HG03103 (cell line): ENCODE results near the gene SPATS1.

Experiments
- ATAC-seq: cut with Tn5 transposase; IDR thresholded peaks from one replicate; pipeline ENCODE4 v1.9.1; 2021; ENCODE audit warnings: low read depth; ENCODE audit not compliant: unreplicated experiment

Gene SPATS1, protein sequence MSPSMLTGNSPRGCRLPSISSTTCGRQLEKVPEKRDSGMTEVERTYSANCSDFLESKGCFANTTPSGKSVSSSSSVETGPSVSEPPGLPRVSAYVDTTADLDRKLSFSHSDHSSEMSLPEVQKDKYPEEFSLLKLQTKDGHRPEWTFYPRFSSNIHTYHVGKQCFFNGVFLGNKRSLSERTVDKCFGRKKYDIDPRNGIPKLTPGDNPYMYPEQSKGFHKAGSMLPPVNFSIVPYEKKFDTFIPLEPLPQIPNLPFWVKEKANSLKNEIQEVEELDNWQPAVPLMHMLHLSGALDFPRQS

DNA sequence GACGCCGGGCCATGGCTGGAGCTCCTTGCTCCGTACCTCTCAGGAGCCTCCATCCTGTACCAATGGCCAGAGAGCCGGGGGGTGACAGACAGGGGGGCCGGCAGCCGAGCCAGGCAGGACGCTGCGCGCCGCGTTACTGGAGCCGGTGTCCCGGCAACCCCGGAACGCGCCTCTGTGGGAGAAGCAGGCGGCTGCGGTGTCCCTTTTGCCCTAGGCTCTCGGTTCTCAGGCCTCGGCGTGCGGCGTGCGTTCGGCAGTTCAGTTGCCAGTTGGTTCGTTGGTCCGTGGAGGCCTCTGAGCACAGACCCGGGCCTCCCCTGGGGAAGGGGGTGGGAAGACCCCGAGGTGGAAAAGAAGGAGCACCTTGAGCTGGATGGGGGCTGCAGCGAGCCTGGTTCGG, at the start of gene SPATS1:
SPATS1 (plus strand) TSS at position 162 of the 400 bp plus-strand sequence. CDS start 446 bp downstream, outside the sequence.
- ATAC-seq: no peak

DNA sequence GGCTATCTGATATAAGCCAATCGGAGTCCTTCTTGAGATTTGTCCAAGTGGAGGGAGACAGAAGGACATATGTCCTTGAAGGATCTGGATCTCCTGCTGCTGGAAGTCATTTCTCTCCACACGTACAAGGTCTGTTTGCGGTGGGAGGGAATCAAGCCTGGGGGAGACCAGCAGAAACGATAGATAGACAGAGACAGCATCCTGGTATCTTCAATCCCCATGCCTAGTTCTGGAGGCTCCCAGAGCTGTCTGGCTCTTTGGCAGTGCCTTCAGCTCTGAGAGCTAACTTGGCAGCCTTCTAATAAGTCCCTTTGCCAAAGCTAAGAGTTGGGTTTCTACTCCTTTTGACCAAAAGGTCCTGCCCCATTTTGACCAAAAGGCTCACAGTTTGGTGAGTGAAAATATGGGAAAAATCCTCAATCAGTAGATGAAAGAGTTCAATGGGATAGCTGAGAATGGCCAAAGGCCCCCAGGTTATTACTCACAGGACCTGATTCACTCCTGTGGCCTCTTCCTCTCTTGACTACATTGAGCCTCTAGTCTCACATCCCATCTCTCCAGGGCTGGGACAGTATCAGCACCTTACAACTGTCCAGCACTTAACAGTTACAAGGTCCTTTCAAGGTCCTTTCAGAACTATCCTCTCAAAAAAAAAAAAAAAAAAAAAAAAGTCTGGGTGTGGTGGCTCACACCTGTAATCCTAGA, 49.6 kb upstream of the SPATS1 start:
- ATAC-seq: no peak

DNA sequence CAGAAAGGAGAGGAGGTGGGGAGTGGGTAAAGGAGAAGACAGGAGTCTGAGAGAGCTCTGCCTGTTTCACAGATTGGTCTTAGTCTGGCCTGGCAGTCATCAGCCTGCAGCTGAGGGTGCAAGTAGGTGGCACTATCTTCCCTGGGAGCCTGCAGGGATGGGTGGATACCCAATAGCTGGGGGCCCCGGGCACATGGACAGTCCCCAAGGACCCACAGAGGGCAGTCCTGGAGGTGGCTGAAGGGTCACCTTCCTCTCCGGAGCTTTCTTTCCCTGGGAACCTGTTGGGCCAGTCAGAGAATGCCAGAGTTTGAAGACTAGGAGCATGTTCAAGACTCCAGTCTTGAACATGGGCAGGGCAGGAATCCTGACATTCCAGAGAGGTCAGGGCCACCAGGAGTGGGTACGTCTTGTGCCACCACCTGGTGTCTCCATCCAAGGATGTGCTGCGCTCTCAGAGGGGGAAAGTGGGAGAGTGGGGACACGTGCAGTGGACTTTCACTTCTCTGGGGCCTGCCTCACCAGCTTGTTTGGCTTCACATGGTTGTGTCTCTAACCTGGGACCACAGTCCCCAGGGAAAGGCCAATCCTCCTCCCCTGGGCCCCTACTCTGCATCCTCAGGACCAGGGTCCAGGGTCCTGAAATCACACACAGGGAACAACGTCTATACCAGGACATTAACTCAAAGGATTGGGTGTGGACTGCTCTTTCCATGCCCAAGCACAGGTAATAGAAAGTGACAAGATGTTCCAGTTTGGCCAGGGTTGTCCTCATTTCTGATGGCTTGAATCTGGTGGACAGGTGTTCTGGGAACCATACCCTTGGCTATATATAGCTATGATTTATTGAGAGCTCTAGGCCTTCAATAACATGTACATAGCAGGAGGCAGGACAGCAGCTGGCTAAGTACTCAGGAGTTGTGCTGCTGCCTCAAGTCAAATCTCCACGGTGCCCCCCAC, 47.3 kb upstream of the SPATS1 start:
- ATAC-seq: no peak

DNA sequence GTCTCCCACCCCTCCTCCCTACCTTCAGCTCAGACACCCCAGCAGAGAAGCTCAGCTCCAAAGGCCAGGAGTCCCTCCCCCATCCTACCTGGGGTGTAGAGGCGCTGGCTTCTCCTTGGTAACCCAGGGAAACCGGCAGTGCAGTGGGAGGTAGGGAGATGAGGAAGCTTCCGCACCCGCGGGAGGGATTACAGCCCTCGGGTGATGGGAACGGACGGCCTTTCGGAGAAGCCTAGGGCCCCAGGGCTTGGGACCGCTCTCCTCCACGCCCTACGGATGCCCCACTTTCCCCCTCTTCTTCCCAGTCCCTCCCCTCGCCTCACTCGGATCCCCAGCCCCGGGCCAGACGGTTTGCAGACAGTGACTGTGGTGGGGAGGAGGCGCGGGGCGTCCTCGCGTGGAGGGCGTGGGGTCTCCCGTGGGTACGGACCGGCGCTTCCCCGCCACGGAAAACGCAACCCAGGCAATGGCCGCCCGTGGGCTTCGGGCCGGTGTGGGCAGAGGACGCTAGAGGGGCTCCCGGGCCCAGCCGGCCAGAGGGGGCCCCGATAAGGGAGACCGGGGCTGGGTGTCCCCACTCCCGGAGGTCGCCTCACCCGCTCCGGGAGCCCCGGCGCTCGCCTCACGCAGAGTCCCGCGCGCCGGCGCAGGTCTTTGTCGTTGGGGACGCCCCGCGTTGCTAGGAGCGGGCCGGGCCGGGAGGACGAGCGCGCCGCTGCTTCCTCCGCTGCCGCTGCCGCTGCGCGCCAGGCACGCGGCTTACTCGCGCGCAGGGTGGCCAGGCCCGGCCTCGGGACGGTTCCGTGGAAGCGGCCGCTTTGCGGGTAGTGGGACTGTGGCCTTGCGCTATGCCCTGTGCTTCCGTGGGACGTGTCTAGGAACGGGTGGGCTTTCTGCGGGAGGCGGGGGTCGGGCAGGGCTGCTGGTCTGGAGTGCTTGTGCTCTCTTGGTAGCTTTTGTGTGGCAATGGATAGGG, 45.1 kb upstream of the SPATS1 start:
- ATAC-seq: no peak

DNA sequence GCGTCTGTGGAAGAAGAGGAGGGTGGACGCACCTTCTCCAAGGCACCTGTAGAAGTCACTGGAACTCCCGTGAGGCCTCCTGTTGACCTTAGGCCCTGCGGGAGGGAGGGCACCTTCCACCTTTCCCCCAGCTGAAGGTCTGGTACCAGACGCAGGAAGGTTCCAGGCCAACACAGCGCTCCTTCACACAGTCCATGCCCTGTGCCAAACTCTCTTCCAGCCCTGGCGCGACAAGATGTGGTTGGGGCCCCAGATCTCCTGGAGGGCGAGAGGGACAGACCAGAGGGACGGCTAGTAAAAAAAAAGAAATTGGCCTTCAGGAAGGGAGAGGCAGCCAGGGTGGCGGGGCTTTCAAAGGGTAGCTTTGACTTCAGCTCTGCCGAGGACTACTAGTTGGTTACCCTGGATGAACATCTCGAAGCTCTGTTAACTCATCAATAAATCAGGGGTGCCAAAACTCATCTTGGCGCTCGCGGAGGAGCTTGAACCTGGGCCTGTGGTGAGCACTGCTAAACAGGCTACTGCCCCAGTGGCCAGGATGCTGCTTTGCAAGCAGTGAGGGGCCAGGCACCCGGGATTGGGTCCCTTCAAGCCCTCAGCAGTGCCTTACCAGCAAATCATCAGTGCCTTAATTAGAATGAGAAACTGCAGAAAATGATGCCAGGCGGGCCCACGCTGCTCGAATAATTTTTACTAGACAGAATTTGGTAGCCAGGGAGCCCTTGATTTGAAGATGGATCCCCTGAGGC, 44.2 kb upstream of the SPATS1 start:
- ATAC-seq: no peak

DNA sequence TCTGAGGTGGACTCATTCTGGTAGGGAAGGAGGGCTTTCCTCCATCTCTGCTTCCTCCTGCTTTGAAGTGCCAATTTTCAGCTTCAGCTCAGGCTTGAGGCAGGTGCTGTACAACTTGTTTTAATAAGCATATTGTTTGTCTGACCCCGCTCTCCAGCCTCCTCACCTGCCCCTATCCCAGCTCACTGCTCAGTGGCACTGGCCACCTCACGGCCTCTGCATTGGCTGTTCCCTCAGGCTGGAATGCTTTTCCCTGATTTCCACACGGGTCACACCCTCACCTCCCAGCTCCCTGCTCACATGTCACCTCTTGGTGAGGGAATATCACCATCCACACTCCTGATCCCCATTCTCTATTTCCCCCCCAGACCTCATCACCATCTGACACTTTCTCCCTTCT, 43.6 kb upstream of the SPATS1 start:
- no peak for ATAC-seq

DNA sequence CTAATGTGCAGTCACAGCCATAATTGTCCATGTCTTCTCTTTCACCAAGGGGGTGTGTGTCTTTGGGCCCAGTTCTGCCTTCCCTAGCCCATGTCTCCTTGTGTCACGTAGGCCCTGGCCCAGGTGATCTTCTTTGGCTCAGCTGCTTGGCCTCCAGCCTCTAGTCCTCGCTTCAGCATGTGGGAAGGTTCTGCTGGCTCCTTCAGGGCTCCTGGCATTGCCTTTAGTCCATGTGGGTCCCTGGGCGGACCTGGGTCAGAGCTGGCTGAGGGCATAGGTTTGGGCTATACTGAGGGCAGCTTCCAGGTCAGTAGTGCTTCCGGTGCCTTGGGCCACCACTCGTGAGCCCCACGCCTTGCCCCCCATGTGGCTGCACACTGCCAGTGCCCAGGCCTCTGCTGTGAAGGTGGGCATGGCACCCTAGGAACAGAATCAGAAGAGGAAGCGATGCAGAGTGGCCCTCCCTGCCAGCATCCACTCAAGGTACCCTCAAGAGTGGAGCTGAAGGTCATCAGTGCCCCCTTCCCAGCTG, 42.1 kb upstream of the SPATS1 start:
- no peak for ATAC-seq

DNA sequence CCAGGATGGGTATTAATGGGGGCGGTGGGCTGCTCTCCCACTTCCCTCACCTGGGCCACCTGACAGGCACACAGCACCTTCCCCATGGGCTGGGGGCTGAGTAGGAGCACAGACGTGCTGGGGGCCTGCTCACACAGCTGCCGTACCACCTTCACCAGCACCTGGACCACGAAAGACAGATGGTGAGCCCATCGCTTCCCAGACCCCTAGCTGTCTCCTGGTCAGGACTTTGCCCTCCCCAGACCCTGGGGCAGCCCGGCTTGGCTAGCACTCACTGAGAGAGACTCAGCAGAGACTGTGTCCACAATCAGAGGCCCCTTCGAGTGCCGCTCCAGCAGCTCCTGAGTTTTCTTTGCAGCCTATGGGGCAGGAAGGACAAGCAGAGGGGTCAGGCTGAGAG, 41.3 kb upstream of the SPATS1 start:
- no peak for ATAC-seq

DNA sequence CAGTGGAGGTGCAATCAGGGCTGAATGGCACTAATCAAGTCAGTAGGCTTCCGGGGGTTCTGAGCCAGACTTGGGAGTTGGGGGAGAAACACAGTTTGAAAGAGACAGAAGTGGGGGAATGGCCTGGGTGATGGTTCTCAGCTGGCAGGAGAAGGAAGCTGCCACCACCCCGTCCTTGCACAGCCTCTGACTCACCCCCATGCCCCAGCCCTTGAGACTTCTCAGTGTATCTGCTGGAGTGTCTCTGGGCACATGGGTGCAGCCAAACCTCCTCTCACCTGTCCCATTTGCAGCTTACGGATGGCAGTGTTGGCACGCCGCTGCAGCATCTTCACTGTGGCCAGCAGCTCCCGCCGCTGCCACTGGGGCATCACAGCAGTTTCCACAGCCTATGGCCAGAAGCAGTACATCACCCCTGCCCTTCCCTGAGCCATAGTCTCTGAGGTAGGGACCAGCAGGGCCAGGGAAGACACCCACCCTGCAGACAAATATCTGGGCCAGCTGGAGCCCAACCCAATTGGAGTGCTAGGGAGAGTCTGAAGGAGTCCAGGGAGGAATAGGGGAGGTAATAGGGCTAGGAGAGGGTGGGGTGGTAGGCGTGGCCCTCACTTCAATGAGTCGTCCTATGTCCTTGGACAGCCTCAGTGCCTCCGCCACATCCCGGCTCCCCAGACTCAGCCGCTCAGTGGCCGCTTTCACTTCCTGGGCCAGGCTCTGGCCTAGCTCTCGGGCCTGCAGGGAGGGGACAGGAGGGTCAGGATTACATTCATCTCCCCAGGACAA, 40.5 kb upstream of the SPATS1 start:
- ATAC-seq: no peak

DNA sequence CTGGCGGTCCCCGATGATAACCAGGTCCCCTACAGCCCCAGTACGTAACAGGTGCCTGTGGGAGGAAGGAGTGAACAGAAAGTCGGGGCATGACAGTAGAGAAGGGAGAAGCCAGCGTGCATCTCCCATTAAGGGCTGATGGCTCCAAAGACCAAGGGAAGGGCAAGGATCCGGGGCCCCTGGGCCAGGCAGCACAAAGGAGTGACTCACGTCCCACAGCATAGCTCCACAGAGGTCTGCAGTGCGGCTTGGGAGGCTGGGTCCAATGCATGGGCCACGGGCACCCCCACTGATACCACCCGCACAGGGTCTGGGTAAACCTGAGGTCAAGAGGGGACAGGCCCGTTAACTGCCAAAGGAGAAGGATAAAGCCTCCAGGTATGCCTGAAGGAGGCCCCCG, 39.6 kb upstream of the SPATS1 start:
- no peak for ATAC-seq

DNA sequence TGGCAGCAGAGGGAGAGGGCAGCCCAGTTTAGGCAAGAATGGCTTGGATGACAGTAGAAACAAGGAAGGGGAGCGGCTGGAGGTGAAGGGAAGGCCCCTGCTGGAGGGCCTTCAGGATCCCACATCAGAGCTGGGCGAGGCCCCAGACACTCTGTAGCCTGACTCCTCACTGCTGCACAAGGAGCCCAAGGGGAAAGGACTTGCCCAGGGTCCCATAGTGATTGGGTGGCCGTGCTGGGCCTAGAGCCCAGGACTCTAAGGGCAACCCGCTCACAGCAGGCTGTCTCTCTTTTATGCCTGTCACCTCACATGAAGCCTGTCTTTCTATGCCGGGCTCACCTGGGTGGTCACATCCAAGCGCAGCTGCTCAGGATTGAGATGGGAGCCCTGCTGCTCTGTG, 38.6 kb upstream of the SPATS1 start:
- no peak for ATAC-seq

DNA sequence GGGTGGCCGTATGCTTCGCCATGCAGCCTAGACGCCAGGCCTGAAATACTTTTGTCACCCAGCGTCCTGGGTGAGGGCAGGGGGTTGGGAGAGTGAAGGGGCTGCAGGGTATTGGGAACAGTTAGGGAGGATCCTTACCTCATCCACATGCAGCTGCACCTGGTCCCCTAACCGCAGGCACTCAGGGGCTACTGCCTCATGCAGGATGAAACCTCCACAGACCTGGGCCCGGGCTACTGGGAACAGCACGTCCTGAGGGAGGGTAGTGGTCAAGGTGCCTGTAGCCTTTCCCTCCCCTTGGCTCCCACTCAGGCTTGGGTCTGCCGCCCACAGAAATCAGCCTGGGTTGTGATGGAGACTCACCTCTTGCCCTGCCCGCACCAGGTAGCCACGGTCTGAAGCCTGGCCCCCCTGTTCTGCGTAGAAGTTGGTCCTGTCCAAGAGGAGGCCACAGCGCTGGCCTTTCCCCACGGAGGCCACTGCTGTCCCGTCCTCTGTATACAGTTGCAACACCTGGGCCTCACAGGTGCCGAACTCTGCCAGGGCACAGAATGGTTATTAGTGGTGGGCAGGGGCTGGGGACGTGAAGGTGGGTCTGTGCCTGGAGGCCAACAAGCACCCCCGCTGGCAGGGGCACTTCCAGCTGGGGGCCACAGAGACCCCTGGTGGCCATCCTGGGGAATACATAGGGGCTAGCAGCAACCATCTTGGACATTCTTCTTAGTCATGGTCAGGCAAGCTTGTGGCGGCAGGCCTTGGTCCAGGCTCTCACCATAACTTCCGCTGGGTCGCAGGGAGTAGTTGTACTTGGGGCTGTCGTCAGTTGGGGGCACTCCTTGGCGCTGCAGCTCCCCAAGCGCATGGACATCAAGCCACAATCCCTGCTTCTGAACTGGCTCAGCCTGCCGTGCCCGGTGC, 37.9 kb upstream of the SPATS1 start:
- no peak for ATAC-seq

DNA sequence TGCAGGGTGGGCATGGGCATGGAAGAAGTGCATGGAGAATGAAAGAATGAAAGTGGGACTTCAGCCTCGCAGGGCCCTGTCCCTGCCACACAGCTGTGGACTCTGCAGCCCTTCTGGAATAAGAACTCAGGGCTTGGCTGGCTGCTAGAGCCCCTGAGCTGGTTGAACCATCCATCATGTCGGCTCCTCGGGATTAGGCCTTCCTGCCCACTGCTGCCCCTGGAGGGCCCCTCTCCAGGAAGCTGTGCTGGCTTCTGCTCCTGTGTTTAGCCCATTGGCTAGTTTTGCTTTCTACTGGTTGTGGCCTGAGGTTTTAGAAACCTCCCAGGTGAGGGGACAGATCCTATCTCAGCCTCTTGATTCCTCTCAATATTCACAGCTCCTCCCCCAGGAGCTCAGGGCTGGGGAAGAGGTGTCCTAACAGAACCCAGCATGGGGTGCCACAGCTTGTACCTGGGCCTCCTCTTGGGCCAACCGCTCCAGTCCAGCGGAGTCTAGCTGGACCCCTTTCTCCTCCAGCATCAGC, 37.2 kb upstream of the SPATS1 start:
- ATAC-seq: no peak

DNA sequence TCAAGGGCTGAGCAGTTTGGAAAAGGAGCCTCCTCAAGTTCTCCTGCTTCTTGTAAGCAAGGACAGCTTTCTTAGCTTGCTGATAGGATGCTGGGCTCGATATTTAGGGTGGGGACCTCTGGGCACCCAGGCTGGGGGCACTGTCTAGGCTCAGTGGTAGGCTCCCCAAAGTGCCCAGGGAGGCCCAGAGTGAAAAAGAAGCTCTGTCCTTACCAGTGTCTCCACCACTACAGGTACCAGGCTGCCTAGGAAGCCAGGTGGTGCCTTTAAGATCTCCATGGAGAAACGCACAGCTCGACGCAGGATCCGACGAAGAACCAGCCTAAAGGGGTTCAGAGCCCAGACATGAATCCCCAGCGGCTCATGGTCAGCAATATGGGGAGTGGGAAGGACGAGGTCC, 35.7 kb upstream of the SPATS1 start:
- ATAC-seq: no peak

DNA sequence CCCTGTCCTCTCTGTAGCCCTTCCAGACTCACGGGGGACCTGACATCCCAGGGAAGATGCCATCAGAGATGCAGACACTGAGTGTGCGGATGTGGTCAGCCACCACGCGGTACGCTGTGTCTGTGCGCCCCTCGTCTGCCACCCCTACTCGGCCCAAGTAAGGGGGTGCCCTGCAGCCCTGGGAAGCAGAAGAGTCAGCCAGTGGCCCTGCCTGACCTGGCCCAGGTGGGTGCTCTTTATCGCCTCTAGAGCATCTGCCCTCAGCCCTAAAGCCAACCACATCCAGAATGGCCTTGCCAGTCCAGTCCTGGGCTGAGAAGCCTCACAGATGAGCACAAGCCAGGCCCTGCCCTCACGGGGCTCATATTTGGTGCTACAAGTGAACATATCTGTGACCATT, 35.2 kb upstream of the SPATS1 start:
- ATAC-seq: no peak

DNA sequence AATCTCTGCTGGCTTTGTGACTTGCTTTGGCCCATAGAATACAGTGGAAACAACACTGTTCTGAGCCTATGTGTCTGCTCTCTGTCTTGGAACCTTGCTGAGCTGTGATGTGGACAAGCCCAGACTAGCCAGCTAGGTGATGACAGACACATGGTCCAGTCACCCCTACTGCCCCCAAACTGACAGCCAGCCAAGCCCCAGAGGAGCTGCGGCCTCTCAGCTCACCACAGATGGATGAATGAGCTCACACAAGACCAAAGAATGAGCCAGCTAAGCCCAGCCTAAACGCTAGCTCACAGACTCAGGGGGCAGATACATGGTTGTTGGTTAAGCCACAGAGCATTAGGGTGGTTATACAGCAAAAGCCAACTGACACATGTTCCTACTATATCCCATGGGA, 33.4 kb upstream of the SPATS1 start:
- no peak for ATAC-seq

DNA sequence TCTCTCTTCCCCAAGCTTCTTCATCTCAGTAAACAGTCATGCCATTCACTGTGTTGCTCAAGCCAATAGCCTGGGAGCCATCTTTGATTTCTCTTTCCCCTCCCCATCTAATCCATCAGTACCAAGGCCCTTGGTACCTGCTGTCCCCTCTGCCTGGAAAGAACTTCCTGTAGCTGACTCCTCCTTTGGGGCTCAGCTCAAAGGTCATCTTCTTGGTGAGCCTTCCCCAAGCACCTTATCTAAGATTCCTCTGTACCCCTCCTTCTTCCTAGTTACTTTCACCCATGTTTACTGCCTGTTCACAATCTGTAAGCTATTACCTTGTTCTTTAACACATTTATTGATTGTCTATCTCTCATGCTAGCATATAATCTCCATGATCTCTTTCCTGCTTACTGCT, 32.8 kb upstream of the SPATS1 start:
- no peak for ATAC-seq
